GM12873 (cell line): ENCODE results near the gene HECTD3.

Experiments used
- TF ChIP-seq, protein P1 (sequence below): IDR thresholded peaks from 2 replicates; pipeline ENCODE4 v1.5.1; 2012; ENCODE audit warnings: low read depth, mild to moderate bottlenecking, moderate library complexity, low read length, control low read depth; ENCODE audit not compliant: insufficient read depth; ENCODE audit errors: missing control alignments

Gene HECTD3

DNA sequence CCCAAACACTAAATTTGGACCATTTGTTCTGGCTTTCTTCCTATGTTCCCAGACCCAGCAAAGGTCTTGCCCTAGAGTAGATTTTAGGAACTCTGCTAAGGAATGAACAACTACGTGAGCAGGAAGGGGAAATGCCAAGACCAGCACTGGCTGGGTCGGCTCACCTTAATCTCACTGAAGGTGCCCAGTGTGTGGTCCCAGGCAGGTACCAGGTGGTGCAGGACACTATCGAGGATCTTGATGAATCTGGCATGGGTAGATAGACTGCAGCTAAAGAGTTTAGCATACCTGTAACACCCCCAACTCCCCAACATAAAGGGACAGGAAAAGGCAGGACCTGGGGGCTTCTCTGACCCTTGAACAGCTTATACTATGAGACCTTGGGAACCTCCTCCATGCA is 3.0 kb downstream of the HECTD3 start:
- TF ChIP-seq, protein P1, sequence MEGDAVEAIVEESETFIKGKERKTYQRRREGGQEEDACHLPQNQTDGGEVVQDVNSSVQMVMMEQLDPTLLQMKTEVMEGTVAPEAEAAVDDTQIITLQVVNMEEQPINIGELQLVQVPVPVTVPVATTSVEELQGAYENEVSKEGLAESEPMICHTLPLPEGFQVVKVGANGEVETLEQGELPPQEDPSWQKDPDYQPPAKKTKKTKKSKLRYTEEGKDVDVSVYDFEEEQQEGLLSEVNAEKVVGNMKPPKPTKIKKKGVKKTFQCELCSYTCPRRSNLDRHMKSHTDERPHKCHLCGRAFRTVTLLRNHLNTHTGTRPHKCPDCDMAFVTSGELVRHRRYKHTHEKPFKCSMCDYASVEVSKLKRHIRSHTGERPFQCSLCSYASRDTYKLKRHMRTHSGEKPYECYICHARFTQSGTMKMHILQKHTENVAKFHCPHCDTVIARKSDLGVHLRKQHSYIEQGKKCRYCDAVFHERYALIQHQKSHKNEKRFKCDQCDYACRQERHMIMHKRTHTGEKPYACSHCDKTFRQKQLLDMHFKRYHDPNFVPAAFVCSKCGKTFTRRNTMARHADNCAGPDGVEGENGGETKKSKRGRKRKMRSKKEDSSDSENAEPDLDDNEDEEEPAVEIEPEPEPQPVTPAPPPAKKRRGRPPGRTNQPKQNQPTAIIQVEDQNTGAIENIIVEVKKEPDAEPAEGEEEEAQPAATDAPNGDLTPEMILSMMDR = no peak

DNA sequence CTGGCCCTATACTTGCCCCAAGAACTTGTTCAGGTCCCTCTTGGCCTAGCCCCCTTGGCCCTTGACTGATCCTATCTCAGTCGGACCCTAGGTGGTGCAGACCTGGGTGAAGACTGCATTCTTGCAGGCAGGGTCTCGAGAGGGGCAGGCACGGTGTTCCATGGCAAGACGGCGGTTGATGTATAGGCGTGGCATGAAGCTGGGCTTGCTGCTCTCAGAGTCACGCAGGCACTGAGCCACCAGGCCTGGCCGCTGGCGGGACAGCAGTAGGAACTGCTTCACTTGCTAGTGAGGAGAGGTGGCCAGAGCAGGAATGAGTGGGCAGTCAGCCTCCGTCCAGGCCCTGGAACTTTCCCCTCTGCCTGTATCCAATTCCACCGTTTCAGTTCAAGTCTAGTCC is 3.8 kb downstream of the HECTD3 start:
- TF ChIP-seq, protein P1 = no peak

DNA sequence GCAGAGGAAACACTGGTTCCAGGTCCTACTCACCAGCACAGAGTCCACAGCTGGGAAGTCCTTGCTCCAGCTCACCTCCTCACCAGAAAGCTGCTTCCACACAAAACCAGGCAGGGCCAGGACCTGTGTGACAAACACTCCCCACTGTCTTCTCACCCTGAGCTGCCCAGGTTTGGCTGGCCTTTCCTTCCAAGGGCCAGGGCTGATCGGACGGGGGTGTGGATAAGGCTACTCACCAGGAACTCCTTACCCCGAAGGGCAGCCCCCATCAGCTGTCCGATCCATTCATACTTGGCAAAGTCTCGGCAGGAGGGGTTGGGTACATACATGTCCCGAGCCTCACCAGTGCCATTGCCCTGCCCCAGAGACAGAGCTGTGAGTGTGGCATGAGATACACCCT is 5.4 kb downstream of the HECTD3 start:
- TF ChIP-seq, protein P1 = no peak

DNA sequence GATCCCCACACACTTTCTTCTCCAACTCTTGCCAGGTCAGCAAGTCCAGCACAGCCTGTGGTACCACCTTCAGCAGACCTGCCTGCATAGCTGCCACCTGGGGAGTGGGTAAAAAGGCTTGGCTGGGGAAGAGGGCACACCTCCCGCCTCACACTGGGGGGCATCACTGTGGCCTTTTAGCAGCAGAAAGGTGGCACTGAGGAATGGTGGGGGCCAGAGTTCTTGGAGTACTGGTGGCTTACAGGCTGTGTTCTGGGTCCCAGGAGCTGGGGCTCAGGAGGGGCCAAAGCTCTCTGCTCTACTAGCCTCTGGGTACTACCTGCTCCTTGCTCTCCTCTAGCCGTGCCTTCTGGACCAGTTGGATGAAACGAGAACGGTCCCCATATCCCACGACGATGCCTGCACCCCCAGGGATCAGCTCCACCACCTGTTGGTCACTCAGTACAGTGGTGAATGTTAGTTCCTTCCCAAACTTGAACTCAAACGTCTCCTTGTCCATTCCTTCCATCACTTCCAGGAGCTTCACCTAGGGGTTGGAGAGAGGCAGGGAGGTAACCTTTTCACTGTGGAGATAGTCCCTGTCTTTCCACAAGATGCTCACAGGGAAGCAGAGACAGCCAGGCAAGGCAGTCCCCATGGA is 6.7 kb downstream of the HECTD3 start:
- TF ChIP-seq, protein P1 = no peak

DNA sequence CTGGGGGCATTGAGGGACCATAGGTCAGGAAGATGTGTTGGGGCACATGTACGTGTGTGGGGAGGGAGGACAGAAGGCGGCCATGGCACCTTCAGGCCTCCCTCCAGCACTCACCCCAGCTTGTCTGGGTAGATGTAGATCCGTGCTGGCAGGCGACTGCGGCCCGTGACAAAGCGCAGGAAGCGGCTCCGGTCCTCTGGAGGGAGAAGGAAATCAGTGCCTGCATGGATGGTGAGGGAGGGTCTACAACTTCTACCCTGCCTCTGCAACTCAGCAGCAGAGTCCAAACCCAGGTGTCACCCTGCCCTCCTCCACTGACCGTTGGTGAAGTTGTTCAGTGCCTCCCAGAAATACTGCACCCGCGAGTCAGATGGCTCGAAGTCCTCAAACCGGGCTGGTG is 7.4 kb downstream of the HECTD3 start:
- TF ChIP-seq, protein P1 = no peak

DNA sequence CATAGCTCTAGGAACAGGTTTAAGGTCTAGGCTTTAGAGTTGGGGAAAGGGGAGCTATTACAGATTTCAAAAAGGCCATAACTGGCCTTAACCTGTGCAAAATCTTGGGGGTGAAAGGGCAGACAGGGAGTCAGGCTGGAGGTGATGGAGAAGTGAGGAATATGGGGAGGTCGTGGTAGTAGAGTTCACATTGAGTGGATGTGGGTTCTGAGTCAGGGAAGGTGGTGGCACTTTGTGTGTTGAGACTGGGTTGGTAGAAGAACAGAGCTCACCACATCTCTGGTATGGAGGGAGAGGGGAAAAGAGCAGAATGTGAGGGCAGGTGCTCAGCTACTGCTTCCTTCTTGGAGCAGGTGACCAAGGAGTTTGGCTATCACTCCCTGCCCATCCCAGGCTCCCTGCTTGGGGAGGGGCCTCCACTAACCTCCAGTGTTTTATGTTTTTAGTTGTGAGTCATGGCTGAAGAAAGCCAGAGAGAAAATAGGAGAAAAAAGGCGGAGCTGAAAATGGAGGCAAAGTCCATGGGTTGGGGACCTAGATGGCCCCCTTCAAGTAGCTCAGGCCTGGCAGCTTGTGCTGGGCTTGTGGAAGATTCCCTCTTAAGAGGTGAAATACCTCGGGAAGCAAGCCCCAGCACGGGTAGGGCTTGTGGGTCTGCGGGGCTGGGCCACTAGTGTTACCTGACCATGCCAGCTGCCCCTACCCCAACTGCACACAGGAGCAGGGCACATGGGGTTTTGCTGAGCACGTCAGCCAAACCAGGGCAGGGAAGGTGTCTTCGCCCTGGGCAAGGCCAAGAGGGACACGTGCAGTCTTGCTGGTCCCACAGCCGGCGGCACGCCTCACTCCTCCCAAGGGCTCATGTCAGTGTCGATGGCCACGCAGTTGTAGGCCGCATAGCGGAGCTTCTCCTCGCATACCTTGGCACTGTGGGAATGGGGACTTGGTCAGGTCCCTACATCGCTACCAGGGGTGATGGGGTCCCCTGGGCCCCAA is 8.2 kb downstream of the HECTD3 start:
- TF ChIP-seq, protein P1 = no peak

DNA sequence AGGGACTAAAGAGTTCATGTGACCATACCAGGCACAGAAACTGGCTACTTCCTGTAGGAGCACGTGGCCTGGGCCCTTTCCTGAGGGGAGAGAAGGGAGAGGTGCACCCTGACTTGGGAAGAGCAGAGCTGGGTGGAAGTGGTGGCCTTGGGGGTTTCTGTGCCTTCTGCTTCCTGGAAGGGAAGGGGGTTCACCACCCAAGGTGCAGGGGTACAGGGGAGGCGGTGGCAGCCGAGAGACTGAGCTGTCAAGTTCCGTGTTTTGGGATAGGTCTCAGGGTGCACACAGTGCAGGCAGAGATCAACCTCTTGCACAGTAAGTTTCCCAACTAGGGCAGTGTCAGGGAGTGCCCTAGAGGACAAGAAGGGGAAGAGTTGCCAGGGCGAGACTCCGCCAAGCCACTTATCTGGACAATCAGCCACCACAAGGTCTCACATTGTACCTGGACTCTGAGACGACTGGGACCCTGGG is 10.1 kb downstream of the HECTD3 start:
- TF ChIP-seq, protein P1 = no peak
